GM18526 (cell line): ENCODE results near the gene ANAPC13.

Experiments
- POLR2A ChIP-seq: IDR thresholded peaks from 3 replicates; pipeline ENCODE4 v1.6.1; 2011; ENCODE audit not compliant: insufficient read length; ENCODE audit errors: extremely low read depth

ANAPC13 gene

GRCh38 chr3:134495980-134496379 lies 10.2 kb upstream of the ANAPC13 start:
- TF ChIP-seq POLR2A: no peak

- no peak for TF ChIP-seq POLR2A
These were observed 8.7 kb upstream of the ANAPC13 start for GRCh38 chr3:134494495-134494894.

DNA sequence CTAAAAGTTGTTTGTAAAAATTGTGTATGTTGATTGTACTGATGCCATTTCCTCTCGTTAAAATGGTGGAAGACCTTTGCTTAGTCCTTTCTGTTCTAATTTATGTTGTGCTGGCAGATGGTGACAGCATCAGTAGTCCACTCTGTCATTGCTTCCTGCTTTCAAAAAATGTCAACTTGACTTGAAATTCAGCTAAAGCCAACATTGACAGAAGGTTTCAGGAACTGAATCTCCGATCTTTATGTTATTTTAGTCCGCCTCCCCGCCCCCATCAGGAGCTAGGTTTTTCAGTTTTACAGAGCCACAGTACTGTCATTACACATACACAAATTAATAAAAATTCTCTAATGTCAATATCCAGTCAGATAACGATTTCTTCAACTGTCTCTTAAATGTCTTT lies 1.6 kb upstream of the ANAPC13 start:
- TF ChIP-seq POLR2A: no peak

GRCh38 chr3:134486577-134487041 lies 824 bp upstream of the ANAPC13 start:
- no peak for TF ChIP-seq POLR2A

DNA sequence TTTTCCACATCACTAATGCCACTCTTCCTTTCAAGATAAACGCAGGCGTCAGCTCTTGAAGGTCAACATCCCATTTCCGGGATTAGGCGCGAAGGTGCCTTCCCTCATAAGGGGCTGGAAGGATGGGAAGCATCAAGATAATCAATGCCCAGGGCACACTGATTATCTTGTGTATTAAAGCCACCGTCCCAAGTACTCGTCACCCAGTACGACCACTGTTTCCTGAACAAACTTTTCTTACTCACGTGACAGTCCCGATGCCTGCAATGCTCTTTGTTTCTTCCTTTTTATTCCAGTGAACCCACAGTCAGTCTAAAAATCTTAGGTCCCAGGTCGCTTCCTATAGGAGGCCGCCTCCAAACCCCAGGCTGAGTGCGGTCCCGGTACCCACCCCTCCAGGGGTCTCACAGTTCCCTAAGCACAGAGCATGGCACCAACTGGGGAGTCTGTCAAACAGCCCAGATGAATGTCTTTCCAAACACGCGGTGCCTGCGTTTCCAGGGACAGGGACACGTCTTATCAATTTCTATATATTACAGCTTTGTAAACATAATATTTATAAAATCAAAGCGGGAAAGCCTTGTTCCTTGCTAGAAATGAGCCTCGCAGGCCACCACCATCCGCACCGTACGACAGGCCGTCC lies 589 bp downstream of the ANAPC13 start:
- no peak for TF ChIP-seq POLR2A

DNA sequence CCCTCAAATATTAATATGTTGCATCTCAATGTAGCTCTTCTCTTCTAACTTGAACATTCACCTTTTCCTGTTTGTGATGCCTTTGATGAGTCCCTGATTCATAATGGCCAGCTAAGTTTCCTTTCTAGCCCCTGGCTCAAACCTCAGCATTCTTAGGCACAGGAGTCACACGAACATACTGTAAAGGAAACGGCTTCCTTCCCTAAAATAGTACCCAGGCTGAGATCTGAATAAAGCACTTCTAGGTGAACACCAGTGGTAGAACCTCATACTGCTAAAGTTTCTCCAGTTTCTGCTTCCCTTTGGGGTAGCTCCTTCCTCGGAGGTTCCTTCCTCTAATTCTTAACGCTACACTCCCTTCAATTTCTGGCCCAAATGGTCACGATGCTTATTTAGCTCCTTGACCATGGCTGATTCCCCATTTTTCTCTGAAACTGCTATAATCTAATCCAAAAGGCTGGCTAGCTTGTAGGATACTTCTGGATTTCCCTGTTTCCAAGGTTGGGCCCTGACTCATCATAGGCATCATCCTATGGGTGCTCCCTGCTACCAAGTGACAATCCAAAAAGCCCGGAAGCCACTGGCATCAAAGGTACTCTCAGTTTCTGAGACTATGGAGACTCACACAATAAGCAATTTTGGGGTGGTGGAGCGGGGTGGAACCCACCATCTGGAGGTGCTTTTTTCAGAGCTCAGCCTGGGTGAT lies 2.4 kb downstream of the ANAPC13 start:
- TF ChIP-seq POLR2A: no peak

GRCh38 chr3:134482622-134483021 lies 3.2 kb downstream of the ANAPC13 start:
- no peak for TF ChIP-seq POLR2A

DNA sequence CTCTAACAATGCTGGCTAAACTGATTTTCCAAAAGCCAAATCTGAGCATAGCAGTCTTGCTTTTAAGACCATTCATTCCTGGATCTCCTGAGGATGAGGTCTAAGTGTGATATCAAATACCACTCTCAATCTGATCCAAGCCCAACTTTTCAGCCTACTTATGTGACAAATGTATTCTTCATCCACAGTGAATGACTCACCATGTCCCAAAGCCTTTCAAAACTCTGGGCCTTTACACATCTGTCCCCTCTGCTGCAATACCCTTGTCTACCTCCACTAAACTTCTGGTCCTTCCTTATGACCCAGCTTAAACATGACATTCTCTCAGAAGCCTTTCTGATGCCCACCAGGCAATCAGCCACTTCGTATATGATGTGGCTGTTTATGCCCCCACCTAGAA lies 4.6 kb downstream of the ANAPC13 start:
- no peak for TF ChIP-seq POLR2A

DNA sequence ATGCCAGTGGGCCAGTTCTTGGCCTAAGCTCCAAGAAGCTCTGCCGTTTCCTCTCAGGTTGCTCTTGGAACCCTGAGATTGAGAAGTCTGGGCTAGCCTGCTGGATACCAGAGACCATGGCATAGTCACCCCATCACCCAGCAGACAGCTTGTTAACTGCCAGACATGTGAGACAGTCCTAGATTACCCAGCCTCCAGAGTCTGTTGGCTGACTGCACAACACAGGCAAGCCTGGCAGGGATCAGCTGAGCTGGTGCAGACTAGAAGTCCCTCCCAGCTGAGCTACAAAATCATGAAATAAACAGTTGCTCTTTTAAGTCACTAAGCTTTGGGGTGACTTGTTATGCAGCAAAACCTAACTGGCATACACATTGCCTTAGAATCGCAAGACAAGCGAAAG lies 5.2 kb downstream of the ANAPC13 start:
- TF ChIP-seq POLR2A: no peak

DNA sequence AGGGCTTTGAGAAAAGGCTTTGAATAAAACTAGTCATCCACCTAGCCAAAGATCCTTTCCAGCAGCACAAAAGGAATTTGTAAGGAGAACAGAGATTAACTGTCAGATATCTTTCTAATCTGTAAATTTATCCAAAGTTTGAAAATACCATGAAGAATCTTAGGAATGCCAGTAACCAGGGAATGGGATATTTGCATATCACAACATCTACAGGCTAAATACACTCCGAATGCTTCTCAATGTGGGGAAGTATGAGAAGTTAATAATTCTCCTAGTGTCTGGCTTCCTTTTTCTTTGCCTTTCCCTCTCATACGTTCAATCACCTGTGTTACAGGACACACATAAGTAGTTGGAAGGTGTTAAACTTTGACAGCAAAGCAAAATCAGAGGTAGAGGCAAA lies 7.8 kb downstream of the ANAPC13 start:
- TF ChIP-seq POLR2A: no peak

GRCh38 chr3:134477002-134477401 lies 8.8 kb downstream of the ANAPC13 start:
- TF ChIP-seq POLR2A: no peak

- TF ChIP-seq POLR2A: no peak
These were observed 9.5 kb downstream of the ANAPC13 start for GRCh38 chr3:134476306-134476705.

DNA sequence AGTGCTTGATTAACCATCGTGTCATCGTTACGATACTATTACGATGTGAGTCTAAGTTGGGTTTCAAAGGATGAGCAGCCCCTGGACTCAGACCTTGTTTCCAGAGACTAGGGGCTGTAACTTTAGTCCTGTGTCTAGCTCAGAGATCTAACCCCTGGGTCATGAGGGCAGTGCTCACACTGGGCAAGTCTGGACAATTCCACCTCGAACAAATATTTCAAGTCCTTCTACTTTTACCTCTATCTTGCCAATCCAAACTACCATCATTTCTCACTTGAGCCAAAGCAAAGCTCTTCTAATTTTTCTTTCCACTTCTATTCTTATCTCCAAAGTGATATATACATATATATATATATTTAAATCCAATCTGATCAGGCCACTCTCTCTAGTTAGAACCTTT lies 10.8 kb downstream of the ANAPC13 start:
- no peak for TF ChIP-seq POLR2A

- no peak for TF ChIP-seq POLR2A
These were observed 11.8 kb downstream of the ANAPC13 start for GRCh38 chr3:134473868-134474546.

DNA sequence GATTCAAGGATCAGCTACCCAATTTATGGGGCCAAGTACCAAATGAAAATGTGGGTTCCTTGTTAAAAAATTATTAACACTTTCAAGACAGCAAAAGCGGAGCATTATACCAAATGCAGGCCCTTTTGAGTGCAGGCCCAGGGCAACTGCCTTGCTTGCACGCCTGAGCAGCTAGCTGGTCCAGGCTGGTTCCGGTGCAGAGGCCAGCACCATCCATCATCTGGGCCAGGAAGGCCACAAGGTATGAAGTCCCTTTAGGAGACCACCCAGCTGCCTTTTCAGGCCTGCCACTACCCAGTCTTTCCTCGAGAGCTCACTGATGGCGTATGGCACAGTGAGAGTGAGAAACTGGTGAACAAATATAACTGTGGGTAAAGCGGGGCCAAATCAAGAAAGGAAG lies 13.0 kb downstream of the ANAPC13 start:
- TF ChIP-seq POLR2A: no peak

GRCh38 chr3:134471521-134472193 lies 14.1 kb downstream of the ANAPC13 start:
- TF ChIP-seq POLR2A: no peak
